ENCODE measurements around the gene OR52J3. TPM values are rescaled to one million over a fixed set of nuclear protein-coding genes. Genes with fewer than 3 reads are reported as not detected.
"Not testable (repeated sequence)": the region's sequence is repeated elsewhere in the genome, so short reads cannot be mapped to it uniquely, and the experiment has no call there.

OR52J3 gene
- polyA plus RNA-seq, 2 donors = not detected

GRCh38 chr11:5042091-5042490 lies 4.2 kb upstream of the OR52J3 start:
- Histone ChIP-seq H3K4me3 (ENCODE audit: low read depth in 1 of 2, low read length in 2 of 2) (no peak overlapping the region), H3K27me3 (ENCODE audit: control insufficient read depth in 1 of 2, insufficient read depth in 2 of 2, low read length in 2 of 2) (no peaks in the 10 kb centered on the region), H3K4me1 (ENCODE audit: control insufficient read depth in 2 of 2, insufficient read depth in 2 of 2, low read length in 1 of 2) (no peaks in the 10 kb centered on the region), H3K27ac (ENCODE audit: low read depth in 2 of 2, low read length in 1 of 2) (no peak overlapping the region), H3K36me3 (ENCODE audit: control insufficient read depth in 2 of 2, insufficient read depth in 2 of 2, low read length in 1 of 2) (no peaks in the 10 kb centered on the region), H3K9me3 (ENCODE audit: control insufficient read depth in 2 of 2, insufficient read depth in 1 of 2, low read depth in 1 of 2, low read length in 1 of 2) (no peaks in the 10 kb centered on the region)
- WGBS, 2 donors = 66 to 81% methylated on average over 3 of the region's 3 CpGs

DNA sequence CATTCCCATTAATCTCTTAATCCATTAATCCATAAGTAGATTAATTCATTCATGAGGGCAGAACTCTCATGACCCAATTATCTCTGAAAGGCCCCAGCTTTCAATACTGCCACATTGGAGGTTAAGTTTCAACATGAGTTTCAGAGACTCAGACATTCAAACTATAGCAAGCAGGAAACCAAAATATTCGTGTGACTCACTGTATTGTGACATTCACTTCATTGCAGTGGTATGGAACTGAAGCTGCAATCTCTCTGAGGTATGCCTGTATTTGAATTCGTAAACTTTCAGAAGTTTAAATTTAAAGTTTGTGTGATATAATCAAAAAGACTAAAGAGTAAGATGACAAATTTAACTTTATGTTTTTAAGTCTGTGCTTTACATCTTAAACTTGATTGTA lies 2.9 kb upstream of the OR52J3 start:
- H3K9me3 ChIP-seq (ENCODE audit: control insufficient read depth in 2 of 2, insufficient read depth in 1 of 2, low read depth in 1 of 2, low read length in 1 of 2) = no peaks in the 10 kb centered on the region
- no peaks in the 10 kb centered on the region for H3K4me1 ChIP-seq (ENCODE audit: control insufficient read depth in 2 of 2, insufficient read depth in 2 of 2, low read length in 1 of 2)
- H3K27ac ChIP-seq (ENCODE audit: low read depth in 2 of 2, low read length in 1 of 2) = no peak overlapping the region
- no peak overlapping the region for H3K4me3 ChIP-seq (ENCODE audit: low read depth in 1 of 2, low read length in 2 of 2)
- WGBS, 2 donors = 55 to 57% methylated on average over 2 of the region's 2 CpGs
- no peaks in the 10 kb centered on the region for H3K27me3 ChIP-seq (ENCODE audit: control insufficient read depth in 1 of 2, insufficient read depth in 2 of 2, low read length in 2 of 2)
- no peaks in the 10 kb centered on the region for H3K36me3 ChIP-seq (ENCODE audit: control insufficient read depth in 2 of 2, insufficient read depth in 2 of 2, low read length in 1 of 2)

DNA sequence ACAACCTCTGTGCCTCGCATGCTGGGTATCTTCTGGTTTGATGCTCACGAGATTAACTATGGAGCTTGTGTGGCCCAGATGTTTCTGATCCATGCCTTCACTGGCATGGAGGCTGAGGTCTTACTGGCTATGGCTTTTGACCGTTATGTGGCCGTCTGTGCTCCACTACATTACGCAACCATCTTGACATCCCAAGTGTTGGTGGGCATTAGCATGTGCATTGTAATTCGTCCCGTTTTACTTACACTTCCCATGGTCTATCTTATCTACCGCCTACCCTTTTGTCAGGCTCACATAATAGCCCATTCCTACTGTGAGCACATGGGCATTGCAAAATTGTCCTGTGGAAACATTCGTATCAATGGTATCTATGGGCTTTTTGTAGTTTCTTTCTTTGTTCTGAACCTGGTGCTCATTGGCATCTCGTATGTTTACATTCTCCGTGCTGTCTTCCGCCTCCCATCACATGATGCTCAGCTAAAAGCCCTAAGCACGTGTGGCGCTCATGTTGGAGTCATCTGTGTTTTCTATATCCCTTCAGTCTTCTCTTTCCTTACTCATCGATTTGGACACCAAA lies 516 bp downstream of the OR52J3 start:
- H3K27ac ChIP-seq (ENCODE audit: low read depth in 2 of 2, low read length in 1 of 2) = no peak overlapping the region
- H3K27me3 ChIP-seq (ENCODE audit: control insufficient read depth in 1 of 2, insufficient read depth in 2 of 2, low read length in 2 of 2) = no peaks in the 10 kb centered on the region
- no peaks in the 10 kb centered on the region for H3K4me1 ChIP-seq (ENCODE audit: control insufficient read depth in 2 of 2, insufficient read depth in 2 of 2, low read length in 1 of 2)
- WGBS, 2 donors = 77 to 85% methylated on average over 15 of the region's 15 CpGs
- H3K4me3 ChIP-seq (ENCODE audit: low read depth in 1 of 2, low read length in 2 of 2) = no peak overlapping the region
- no peaks in the 10 kb centered on the region for H3K36me3 ChIP-seq (ENCODE audit: control insufficient read depth in 2 of 2, insufficient read depth in 2 of 2, low read length in 1 of 2)
- H3K9me3 ChIP-seq (ENCODE audit: control insufficient read depth in 2 of 2, insufficient read depth in 1 of 2, low read depth in 1 of 2, low read length in 1 of 2) = no peaks in the 10 kb centered on the region

- not testable (repeated sequence) for H3K4me1 ChIP-seq (ENCODE audit: control insufficient read depth in 2 of 2, insufficient read depth in 2 of 2, low read length in 1 of 2); H3K27ac ChIP-seq (ENCODE audit: low read depth in 2 of 2, low read length in 1 of 2); H3K4me3 ChIP-seq (ENCODE audit: low read depth in 1 of 2, low read length in 2 of 2); H3K27me3 ChIP-seq (ENCODE audit: control insufficient read depth in 1 of 2, insufficient read depth in 2 of 2, low read length in 2 of 2); H3K9me3 ChIP-seq (ENCODE audit: control insufficient read depth in 2 of 2, insufficient read depth in 1 of 2, low read depth in 1 of 2, low read length in 1 of 2); H3K36me3 ChIP-seq (ENCODE audit: control insufficient read depth in 2 of 2, insufficient read depth in 2 of 2, low read length in 1 of 2)
- WGBS, 2 donors = 64 to 77% methylated on average over 5 of the region's 5 CpGs
Observed at GRCh38 chr11:5058679-5059078, 12.4 kb downstream of the OR52J3 start.

GRCh38 chr11:5059391-5059790 lies 13.1 kb downstream of the OR52J3 start, which contains the start of gene OR52E2:
Gene OR52E2 (minus strand): TSS chr11:5059627. CDS start chr11:5059627, 0 bp downstream.
- Histone ChIP-seq H3K36me3 (ENCODE audit: control insufficient read depth in 2 of 2, insufficient read depth in 2 of 2, low read length in 1 of 2) (no peaks in the 10 kb centered on the region), H3K27ac (ENCODE audit: low read depth in 2 of 2, low read length in 1 of 2) (no peak within 1 kb of the TSS), H3K27me3 (ENCODE audit: control insufficient read depth in 1 of 2, insufficient read depth in 2 of 2, low read length in 2 of 2) (no peaks in the 10 kb centered on the region), H3K4me3 (ENCODE audit: low read depth in 1 of 2, low read length in 2 of 2) (no peak within 1 kb of the TSS), H3K4me1 (ENCODE audit: control insufficient read depth in 2 of 2, insufficient read depth in 2 of 2, low read length in 1 of 2) (no peaks in the 10 kb centered on the region), H3K9me3 (ENCODE audit: control insufficient read depth in 2 of 2, insufficient read depth in 1 of 2, low read depth in 1 of 2, low read length in 1 of 2) (no peaks in the 10 kb centered on the region)
- 88 to 91% methylated on average over 3 of the region's 3 CpGs for WGBS, 2 donors

DNA sequence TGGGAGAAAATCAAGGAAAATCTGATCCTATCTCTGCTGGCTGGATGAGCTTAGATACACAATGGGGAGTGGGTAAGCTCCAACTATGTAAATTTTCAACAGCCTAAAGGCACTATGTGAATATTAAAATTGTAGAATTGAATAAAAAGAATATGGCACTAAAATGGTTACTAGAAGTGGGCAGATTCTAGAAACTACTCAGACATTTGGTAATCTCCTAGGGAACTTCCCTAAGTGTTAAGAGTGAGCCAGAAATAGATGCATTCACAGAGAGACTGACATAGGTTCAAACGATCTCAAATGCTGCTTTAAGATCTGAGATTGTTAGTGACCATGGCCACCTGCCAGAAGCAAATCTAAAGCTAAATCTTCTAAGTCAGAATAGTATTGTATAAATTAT lies 18.7 kb downstream of the OR52J3 start:
- Histone ChIP-seq H3K4me3 (ENCODE audit: low read depth in 1 of 2, low read length in 2 of 2) (no peak overlapping the region), H3K36me3 (ENCODE audit: control insufficient read depth in 2 of 2, insufficient read depth in 2 of 2, low read length in 1 of 2) (no peaks in the 10 kb centered on the region), H3K27ac (ENCODE audit: low read depth in 2 of 2, low read length in 1 of 2) (no peak overlapping the region), H3K4me1 (ENCODE audit: control insufficient read depth in 2 of 2, insufficient read depth in 2 of 2, low read length in 1 of 2) (no peaks in the 10 kb centered on the region), H3K27me3 (ENCODE audit: control insufficient read depth in 1 of 2, insufficient read depth in 2 of 2, low read length in 2 of 2) (no peaks in the 10 kb centered on the region), H3K9me3 (ENCODE audit: control insufficient read depth in 2 of 2, insufficient read depth in 1 of 2, low read depth in 1 of 2, low read length in 1 of 2) (no peaks in the 10 kb centered on the region)
- WGBS, 2 donors = 26 to 29% methylated on average over 1 of the region's 1 CpG

- Histone ChIP-seq H3K4me1 (ENCODE audit: control insufficient read depth in 2 of 2, insufficient read depth in 2 of 2, low read length in 1 of 2) (no peaks in the 10 kb centered on the region), H3K9me3 (ENCODE audit: control insufficient read depth in 2 of 2, insufficient read depth in 1 of 2, low read depth in 1 of 2, low read length in 1 of 2) (no peaks in the 10 kb centered on the region), H3K27ac (ENCODE audit: low read depth in 2 of 2, low read length in 1 of 2) (no peak within 1 kb of the TSS), H3K36me3 (ENCODE audit: control insufficient read depth in 2 of 2, insufficient read depth in 2 of 2, low read length in 1 of 2) (no peaks in the 10 kb centered on the region), H3K4me3 (ENCODE audit: low read depth in 1 of 2, low read length in 2 of 2) (no peak within 1 kb of the TSS), H3K27me3 (ENCODE audit: control insufficient read depth in 1 of 2, insufficient read depth in 2 of 2, low read length in 2 of 2) (no peaks in the 10 kb centered on the region)
- 58 to 62% methylated on average over 3 of the region's 3 CpGs for WGBS, 2 donors
Observed at GRCh38 chr11:5069272-5069671, 22.9 kb downstream of the OR52J3 start, which contains the start of gene OR52E1. Gene OR52E1 (plus strand): TSS chr11:5069572.

- Histone ChIP-seq H3K36me3 (ENCODE audit: control insufficient read depth in 2 of 2, insufficient read depth in 2 of 2, low read length in 1 of 2) (no peaks in the 10 kb centered on the region), H3K4me1 (ENCODE audit: control insufficient read depth in 2 of 2, insufficient read depth in 2 of 2, low read length in 1 of 2) (no peaks in the 10 kb centered on the region), H3K27ac (ENCODE audit: low read depth in 2 of 2, low read length in 1 of 2) (no peak overlapping the region), H3K9me3 (ENCODE audit: control insufficient read depth in 2 of 2, insufficient read depth in 1 of 2, low read depth in 1 of 2, low read length in 1 of 2) (no peaks in the 10 kb centered on the region), H3K4me3 (ENCODE audit: low read depth in 1 of 2, low read length in 2 of 2) (no peak overlapping the region), H3K27me3 (ENCODE audit: control insufficient read depth in 1 of 2, insufficient read depth in 2 of 2, low read length in 2 of 2) (no peaks in the 10 kb centered on the region)
- 53 to 57% methylated on average over 3 of the region's 3 CpGs for WGBS, 2 donors
Observed at GRCh38 chr11:5071799-5072198, 25.5 kb downstream of the OR52J3 start.

GRCh38 chr11:5081405-5081804 lies 35.1 kb downstream of the OR52J3 start:
- 69% methylated on average over 2 of the region's 2 CpGs for WGBS, 2 donors

GRCh38 chr11:5083602-5084001 lies 37.3 kb downstream of the OR52J3 start:
- Histone ChIP-seq H3K9me3 (ENCODE audit: control insufficient read depth in 2 of 2, insufficient read depth in 1 of 2, low read depth in 1 of 2, low read length in 1 of 2) (no peaks in the 10 kb centered on the region), H3K27ac (ENCODE audit: low read depth in 2 of 2, low read length in 1 of 2) (no peak overlapping the region), H3K4me3 (ENCODE audit: low read depth in 1 of 2, low read length in 2 of 2) (no peak overlapping the region), H3K36me3 (ENCODE audit: control insufficient read depth in 2 of 2, insufficient read depth in 2 of 2, low read length in 1 of 2) (no peaks in the 10 kb centered on the region), H3K27me3 (ENCODE audit: control insufficient read depth in 1 of 2, insufficient read depth in 2 of 2, low read length in 2 of 2) (no peaks in the 10 kb centered on the region), H3K4me1 (ENCODE audit: control insufficient read depth in 2 of 2, insufficient read depth in 2 of 2, low read length in 1 of 2) (no peaks in the 10 kb centered on the region)

More at GRCh38 chr11:5081405-5081804, 35.1 kb downstream of the OR52J3 start:
- Histone ChIP-seq H3K4me1 (ENCODE audit: control insufficient read depth in 2 of 2, insufficient read depth in 2 of 2, low read length in 1 of 2) (no peaks in the 10 kb centered on the region), H3K36me3 (ENCODE audit: control insufficient read depth in 2 of 2, insufficient read depth in 2 of 2, low read length in 1 of 2) (no peaks in the 10 kb centered on the region), H3K27me3 (ENCODE audit: control insufficient read depth in 1 of 2, insufficient read depth in 2 of 2, low read length in 2 of 2) (no peaks in the 10 kb centered on the region), H3K27ac (ENCODE audit: low read depth in 2 of 2, low read length in 1 of 2) (no peak overlapping the region), H3K4me3 (ENCODE audit: low read depth in 1 of 2, low read length in 2 of 2) (no peak overlapping the region), H3K9me3 (ENCODE audit: control insufficient read depth in 2 of 2, insufficient read depth in 1 of 2, low read depth in 1 of 2, low read length in 1 of 2) (no peaks in the 10 kb centered on the region)
